GM21576 (cell line): ENCODE measurements around the gene ACACB.

Experiments used
- ATAC-seq: cut with Tn5 transposase; IDR thresholded peaks from one replicate; pipeline ENCODE4 v1.9.1; 2021; ENCODE audit warnings: mild to moderate bottlenecking, moderate library complexity; ENCODE audit not compliant: unreplicated experiment

ACACB gene

DNA sequence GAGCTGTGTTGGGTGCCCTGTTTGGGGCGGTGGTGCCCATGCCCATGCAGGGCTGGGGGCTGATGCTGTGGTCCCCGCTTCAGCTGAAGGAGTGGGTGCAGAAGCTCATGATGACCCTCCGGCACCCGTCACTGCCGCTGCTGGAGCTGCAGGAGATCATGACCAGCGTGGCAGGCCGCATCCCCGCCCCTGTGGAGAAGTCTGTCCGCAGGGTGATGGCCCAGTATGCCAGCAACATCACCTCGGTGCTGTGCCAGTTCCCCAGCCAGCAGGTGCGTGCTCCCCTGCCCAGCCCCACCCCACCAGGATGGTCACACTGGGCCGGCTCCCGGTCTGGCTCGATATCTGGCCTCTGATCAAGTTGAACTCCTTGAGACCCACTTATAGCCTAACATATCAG is 92.7 kb downstream of the ACACB start:
- no peak for ATAC-seq

GRCh38 chr12:109212460-109213115 is 96.2 kb downstream of the ACACB start:
- no peak for ATAC-seq

GRCh38 chr12:109214131-109214530 is 97.7 kb downstream of the ACACB start:
- no peak for ATAC-seq

DNA sequence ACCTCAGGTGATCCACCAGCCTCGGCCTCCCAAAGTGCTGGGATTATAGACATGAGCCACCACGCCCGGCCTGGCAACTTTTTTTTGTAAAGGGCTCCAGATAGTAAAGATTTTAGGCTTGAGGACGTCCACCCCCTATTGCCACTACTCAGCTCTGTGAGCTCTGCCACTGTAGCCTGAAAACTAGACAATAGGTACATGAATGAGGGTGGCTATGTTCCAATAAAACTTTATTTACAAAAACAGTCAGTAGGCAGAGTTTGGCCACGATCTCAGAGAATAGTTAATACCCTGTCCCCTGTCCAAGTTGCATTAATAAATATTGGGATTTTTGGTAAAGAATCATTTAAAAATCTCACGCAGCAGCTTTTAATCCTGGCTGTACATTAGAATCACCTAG is 102.6 kb downstream of the ACACB start:
- no peak for ATAC-seq

DNA sequence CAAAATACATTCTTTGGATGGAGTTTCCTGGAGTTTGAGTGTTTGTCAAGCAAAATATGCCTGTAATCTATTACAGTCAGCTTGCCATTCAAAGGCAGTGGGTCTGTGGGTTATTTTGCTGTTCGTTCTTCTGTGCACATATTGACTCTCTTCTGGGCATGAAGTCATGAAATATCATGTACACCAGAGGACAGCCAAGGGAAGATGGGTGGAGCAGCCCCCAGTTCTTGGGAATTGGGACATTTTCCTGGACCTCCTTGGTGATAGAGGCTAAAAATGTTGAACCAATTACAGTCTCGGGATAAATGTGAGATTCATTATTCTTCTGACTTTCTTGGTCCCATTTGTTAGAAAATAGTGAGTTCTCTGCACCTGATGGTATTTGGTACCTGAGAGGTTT is 103.6 kb downstream of the ACACB start:
- ATAC-seq = no peak

DNA sequence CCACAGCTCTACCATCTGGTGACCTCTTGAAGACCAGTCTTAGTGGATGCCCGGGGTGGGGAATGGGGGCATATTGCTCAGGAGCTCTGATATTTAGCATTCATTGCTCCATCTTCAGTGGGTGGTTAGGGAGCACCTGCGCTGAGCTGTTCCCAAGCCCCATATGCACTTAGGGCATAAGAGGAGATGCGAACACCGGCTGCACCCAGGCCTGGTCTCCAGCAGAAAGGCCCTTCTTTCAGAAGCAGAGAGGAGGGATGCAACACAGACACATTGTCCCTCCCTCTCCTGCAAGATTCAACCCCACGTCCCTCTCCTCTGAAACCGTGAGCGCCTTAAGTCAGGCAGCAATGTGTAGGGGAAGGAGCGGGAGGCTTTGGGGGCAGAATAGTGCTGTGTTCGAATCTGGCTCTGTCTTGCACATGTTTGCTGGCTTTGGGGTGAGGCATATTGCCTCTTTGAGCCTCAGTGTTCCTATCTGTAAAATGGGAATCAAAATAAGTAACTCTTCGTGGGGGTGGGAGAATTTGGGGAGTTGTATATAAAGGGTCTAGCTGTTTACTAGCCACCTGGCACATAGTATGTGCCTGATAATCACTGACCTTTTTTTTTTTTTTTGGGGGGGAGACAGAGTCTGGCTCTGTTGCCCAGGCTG is 105.0 kb downstream of the ACACB start:
- no peak for ATAC-seq

GRCh38 chr12:109222062-109222461 is 105.7 kb downstream of the ACACB start:
- no peak for ATAC-seq

DNA sequence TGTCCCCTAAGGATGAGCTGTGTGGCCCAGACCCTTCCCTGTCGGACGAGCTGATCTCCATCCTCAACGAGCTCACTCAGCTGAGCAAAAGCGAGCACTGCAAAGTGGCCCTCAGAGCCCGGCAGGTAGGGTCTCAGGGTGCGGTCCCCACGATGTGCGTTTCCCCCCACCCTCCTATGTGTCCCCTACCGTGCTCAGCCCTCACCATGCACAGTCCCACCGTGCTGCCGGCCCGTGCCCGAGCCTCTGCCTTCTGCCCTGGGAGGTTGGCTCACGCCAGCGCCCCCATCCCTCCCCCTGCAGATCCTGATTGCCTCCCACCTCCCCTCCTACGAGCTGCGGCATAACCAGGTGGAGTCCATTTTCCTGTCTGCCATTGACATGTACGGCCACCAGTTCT is 106.1 kb downstream of the ACACB start:
- ATAC-seq = no peak

DNA sequence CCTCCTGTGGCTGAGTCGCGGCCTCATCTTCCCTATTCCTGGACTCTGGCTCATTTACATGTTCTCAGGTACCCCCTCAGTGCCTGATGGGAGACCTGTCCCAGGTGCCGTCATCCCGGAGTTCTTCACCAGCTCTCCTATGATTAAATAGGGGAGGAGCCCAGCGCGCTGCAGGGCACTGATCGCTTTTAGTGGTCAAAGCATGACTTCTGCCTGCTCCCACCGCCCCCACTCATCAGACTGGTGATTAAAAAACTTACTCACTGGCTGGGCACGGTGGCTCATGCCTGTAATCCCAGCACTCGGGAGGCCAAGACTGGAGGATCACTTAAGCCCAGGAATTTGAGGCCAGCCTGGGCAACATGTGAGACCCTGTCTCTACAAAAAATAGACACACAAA is 106.8 kb downstream of the ACACB start:
- no peak for ATAC-seq

DNA sequence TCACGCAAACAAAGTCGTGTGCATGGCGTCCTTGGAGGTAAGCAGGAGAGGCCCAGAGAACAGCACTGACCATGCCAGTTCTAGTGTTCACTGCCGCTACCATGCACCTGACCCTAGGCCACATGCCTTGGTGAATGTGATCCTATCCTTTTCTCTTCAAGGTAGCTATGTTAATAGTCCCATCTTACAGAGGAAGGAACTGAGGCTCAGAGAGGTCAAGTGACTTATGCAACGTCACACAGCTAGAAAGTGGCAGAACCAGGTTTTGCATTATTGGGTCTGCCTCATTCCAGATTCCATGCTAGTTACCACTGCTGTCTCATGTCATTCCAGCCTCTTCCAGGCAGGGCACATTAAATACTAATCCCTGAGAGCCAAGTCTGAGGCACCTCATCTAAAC is 107.5 kb downstream of the ACACB start:
- ATAC-seq = no peak

- no peak for ATAC-seq
These were observed 112.3 kb downstream of the ACACB start for GRCh38 chr12:109228664-109229063.

GRCh38 chr12:109230193-109230592 is 113.8 kb downstream of the ACACB start:
- no peak for ATAC-seq

GRCh38 chr12:109232731-109233130 is 116.3 kb downstream of the ACACB start:
- ATAC-seq = no peak

DNA sequence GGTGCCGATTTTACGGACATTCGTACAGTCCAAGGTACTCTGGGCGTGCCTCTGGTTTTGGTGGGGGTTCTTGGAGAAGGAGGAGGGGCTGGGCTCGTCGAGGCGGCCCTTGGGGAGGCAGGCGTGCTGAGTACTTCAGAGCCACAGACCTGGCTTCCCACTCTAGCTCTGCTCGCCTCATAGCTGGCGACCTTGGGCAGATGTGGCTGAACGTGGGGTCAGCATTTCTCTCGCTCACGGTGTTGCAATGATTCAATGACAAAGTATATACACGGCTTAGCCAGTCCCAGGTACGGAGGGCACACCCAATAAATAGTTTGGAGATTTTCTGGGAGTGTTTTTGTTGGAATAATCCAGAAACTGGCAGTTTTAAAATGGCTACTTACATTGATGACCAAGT is 117.6 kb downstream of the ACACB start:
- ATAC-seq = no peak

GRCh38 chr12:109236257-109236656 is 119.9 kb downstream of the ACACB start:
- ATAC-seq = no peak

DNA sequence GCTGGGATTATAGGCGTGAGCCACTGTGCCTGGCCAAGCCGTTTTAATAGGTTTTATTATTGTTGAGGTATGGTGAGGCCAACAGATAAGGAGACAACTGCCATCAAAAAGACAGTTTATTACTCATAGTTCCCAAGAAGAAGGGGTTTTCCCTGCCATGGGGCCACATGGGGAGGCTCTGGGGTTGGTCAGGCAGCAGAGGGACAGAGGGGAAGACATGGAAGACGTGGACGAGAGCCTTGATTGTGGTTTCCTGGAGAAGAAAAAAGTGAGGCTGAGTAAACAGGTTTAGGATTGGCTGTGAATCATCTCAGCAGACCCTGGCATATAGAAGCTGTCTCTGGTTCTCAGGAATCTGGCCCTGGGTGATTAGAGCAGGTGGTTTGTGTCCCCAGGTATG is 122.8 kb downstream of the ACACB start:
- no peak for ATAC-seq

DNA sequence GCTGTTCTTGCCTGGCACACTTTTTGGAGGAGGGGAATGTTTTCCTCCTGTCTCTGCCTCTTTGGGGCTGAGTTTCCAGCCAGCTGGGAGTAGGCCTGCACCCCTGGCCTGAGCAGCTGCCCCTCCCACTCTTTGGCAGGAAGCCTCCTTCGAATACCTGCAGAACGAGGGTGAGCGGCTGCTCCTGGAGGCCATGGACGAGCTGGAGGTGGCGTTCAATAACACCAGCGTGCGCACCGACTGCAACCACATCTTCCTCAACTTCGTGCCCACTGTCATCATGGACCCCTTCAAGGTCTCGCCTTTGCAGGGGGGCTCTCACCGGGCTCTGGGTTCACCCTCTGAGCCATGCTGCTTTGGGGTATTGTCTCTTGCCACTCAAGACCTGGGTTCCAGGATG is 123.3 kb downstream of the ACACB start:
- ATAC-seq = no peak

DNA sequence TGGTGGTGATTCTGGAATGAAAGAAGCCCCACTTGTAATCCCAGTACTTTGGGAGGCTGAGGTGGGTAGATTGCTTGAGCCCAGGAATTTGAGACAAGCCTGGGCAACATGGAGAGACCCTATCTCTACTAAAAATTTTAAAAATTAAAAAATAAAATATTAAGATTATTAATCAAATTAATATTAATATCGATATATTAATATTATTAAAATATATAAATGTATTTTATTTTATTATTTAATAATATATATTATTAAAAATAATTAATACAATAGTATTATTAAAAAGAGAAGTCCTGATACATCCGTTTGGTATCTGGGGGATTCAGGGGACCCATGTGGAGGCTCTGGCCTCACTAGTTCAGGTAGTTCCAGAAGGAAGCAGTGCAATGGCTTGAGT is 124.0 kb downstream of the ACACB start:
- no peak for ATAC-seq

DNA sequence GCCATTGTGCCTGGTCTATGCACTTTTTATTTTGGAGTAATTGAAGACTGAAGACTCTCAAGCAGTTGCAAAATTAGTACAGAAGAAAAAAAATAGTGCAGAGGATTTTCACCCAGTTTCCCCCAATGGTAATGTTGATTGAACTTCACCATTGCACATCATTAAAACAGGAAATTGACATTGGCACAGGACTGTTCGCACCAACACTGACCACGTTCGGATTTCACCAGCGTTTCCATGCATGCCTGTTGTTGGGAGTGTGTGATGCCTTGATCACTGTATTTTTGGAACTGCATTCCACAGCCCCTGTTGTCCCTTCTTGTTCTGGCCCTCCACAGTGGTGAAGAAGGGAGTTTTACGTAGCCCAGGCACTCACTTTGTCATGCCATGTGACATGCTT is 125.5 kb downstream of the ACACB start:
- no peak for ATAC-seq

DNA sequence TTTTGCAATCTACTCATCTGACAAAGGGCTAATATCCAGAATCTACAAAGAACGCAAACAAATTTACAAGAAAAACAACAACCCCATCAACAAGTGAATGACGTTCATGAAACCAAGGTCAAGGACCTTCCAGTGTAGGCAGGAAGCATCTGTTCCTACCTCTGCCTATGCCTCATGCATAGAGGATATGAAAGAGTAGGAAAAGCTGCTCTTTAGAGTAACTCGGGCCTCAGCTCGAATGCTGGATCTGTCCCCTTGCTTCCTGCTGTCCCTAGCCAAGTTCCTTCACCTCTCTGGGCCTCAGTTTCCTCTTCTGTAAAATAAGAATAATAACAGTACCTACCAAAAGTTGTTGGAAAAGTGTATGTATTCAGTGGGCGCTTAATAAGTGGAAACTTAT is 127.7 kb downstream of the ACACB start:
- no peak for ATAC-seq

DNA sequence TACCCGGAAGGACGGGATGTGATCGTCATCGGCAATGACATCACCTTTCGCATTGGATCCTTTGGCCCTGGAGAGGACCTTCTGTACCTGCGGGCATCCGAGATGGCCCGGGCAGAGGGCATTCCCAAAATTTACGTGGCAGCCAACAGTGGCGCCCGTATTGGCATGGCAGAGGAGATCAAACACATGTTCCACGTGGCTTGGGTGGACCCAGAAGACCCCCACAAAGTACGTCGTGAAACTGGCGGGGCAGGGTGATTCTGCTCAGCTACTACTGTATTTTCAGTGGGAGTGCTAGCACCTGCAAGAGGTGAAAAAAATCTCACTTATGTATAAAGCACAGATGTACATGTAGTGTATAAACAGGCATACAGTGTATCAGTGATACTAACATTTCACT is 129.8 kb downstream of the ACACB start:
- no peak for ATAC-seq

DNA sequence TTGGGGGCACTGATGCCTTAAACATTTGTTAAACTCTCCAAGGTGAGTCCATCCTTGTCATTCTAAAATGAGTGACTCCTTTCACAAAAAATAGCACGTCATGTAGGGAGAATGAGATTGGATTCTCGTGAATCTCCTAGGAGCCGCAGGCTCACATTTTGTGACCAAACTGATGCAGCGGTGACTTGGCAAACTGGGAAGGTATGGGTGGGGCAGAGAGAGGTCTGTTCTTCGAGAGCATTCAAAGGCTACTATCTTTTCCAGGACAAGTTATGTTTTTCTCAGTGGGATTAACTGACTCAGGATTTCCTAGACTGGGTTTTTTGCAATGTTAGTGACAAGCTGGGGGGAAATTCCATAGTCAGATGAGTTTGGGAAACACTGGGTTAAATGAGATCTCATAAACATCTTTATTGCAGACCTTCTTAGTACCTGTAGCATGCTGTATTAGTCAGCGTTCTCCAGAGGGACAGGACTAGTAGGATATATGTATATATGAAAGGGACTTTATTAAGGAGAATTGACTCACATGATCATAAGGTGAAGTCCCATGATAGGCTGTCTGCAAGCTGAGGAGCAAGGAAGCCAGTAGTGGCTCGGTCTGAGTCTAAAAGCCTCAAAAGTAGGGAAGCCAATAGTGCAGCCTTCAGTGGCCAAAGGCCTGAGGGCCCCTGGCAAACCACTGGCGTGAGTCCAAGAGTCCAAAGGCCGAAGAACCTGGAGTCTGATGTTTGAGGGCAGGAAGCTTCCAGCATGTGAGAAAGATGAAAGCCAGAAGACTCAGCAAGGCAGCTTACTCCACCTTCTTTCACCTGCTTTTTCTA is 131.7 kb downstream of the ACACB start:
- no peak for ATAC-seq
